GM18520 (cell line): ENCODE measurements around the gene RNFT2.

Source experiments
- ATAC-seq: cut with Tn5 transposase; IDR thresholded peaks from one replicate; pipeline ENCODE4 v1.9.1; 2021; ENCODE audit not compliant: unreplicated experiment

RNFT2 gene

DNA sequence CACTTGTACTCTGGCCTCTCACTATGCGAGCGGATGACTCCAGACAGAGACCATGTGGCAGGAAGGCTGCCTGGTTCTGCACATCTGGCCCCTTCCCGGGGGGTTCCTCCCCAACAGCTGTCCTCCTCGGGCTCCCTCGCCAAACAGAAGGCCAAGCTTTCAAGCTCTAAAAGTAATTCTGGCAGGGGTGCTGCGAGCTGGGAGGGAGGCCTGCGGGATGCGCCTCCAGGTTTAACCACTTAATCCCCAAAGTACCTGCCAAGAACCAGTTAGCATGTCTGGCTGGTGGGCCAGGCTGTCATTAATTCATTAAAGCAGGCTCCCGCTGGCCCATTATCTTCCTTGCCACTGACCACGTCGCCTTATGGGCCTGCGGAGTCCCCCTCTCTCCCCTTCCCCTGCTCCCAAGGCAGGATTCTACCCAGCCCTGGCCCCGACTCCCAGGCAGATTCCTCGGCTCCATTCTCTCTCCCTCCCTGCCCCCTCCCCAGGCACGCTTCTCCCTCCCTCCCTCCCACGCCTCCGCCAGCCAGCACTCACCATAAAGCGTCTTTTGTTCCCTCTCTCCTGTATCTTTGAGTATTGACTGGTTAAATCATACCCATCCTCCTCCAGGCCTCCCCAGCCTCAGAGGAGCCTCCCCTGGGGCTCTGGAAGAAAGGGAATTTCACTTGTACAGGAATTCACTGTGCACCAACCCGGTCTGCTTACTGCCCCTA, 138.2 kb downstream of the RNFT2 start:
- ATAC-seq, result no peak

GRCh38 chr12:116878567-116879508, 140.7 kb downstream of the RNFT2 start:
- ATAC-seq, result no peak

DNA sequence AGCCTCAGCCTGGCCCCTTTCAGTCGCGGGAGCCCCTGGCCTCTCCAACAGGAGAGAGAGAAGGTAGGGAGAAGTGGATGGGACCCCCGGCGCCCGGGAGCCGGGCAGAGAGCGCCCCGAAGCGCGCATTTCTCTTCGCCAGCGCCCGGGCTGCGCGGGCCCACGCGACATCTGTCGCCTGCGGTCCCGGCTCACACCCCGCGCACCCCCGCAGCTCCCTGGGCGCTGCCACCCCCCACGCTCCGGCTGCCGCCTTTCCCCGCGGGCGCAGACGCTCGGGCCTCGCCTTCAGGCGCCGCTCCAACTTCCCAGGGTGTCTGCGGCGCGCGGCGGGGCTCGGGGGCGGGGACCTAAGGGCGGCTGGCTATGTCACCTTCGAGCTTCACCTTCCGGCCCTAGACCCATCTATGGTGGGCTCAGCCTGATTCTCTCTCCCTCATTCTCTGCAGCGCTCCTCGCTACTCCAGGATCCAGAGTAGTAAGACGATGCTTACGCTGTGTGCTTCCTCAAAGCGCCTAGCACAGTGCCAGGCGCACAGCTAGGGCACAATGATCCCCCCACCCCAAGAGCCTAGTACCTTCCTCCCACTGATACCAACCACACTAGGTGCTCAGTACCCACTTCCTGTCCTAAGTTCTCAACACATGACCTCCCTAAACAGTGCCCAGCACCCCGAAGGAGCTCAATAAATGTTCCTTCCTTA, 141.5 kb downstream of the RNFT2 start:
- no peak for ATAC-seq

DNA sequence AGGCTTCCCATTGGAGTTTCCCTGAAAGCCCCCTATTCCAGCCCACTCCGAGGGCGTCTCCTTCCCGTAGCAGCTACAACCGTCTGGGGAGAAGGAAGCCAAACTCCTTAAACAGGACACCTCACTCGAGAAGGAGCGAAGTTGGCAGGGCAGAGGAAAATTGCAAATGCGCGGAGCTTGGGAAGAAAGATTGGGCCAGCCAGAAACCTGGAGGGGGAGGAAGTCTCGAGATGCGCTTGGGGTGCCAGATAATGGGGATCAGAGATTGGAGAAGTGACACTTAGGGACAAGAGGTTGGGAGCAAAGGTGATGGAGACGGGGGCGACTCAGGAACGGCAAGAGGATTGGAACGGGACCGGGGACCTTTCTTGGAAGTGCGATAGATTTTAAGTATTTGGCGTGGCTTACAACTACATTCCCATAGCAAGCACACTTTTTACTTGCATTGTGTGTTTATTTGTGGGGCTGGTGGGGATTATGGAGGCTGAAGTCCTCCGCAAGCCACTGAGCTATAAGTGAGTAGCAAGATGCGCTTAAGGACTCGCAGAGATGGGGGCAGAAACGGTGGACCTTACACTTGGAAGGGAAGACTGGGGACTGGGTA, 142.2 kb downstream of the RNFT2 start:
- no peak for ATAC-seq

- ATAC-seq, result no peak
Measured at GRCh38 chr12:116880817-116881324, 142.8 kb downstream of the RNFT2 start.

- no peak for ATAC-seq
Measured at GRCh38 chr12:116881325-116881876, 143.3 kb downstream of the RNFT2 start, which contains the start of gene HRK. TSS of gene HRK (minus strand) at chr12:116881441. CDS start at chr12:116881307, 134 bp downstream.

DNA sequence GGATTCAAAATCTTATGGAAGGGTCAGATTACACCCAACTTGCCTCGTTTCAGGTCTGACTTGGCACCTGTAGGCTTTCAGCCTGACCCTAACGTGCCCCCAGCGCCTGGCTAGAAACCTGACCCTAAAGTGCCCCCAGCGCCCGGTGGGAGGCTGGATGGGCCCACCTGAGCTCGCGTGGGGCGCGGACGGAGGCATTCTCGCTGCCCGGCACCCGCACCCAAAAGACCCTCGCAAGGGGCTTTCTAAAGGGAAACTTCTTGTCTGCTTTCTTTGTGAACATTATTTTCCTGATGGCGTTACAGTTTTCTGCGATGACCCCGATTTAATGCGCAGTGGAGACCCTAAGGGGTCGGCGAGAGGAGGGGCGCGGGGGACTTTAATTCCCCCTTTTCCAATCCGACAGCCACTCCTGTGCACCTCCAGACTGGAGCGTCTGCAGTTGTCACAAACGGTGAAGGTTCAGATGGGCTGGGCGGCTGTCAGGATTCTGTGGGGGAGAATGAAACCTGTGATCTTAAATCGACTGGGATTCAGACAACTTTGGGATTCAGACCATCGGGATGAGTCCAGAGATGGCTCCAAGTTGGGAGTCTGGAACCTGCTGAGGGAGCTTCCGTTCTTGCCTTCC, 143.9 kb downstream of the RNFT2 start:
- no peak for ATAC-seq

- ATAC-seq, result no peak
Measured at GRCh38 chr12:116882742-116883141, 144.6 kb downstream of the RNFT2 start.

- no peak for ATAC-seq
Measured at GRCh38 chr12:116884871-116885270, 146.8 kb downstream of the RNFT2 start.

GRCh38 chr12:116885491-116885890, 147.4 kb downstream of the RNFT2 start:
- no peak for ATAC-seq

DNA sequence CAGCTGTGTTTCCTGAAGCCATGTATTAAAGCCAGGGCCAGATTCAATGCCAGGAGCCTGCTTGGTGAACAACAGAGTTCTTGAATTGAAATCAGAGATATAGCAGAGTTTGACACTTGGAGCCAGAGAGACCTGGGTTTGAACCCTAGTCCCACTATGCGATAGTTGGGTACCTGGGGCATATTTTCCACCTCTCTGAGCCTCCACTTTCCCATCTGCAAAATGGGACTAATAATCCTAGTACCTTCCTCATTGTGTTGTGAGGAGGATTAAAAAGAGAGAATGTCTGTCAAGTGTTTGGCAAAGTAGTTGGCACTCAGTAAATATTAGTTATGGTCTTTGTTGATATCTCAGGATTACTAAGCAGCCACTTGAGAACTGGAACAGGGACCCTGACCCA, 149.1 kb downstream of the RNFT2 start:
- no peak for ATAC-seq

DNA sequence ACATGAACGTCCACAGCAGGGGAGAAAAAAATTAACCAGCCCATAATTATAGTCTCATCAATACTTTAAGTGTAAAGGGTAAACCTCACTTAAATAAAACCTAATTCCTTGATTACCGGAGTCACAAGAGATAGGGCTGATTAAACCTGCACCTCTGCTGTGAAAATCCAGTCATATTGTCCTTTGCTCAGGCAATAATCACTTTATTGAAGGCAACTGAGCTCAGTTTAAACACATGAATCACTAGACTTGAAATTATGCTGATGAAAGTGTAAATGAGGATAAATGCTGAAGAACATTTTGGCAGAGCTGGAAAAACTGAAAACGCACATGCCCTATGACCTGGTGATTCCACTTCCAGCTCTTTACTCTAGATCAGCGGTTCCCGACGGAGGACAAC, 149.8 kb downstream of the RNFT2 start:
- ATAC-seq, result no peak

DNA sequence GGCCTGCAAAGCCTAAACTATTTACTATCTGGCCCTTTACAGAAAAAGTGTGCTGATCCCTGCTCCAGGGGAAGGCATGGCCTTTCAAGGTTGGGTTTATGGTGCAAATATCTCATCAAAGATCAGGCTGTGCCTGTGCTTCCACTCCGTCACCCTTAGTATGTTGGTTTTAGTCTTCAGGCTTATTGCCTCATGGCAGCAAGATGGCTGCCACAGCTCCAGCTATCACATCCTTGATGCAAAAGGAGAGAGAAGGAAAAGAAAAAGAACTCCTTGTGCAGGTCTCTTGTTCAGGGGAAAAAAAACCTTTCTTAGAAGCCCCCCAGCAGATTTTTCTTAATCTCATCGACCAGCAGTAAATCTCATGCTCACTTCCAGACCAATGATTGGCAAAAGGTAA, 152.2 kb downstream of the RNFT2 start:
- no peak for ATAC-seq

- ATAC-seq, result no peak
Measured at GRCh38 chr12:116891019-116891418, 152.9 kb downstream of the RNFT2 start.

GRCh38 chr12:116892349-116893140, 154.4 kb downstream of the RNFT2 start:
- no peak for ATAC-seq

- no peak for ATAC-seq
Measured at GRCh38 chr12:116894913-116895312, 156.8 kb downstream of the RNFT2 start.

- ATAC-seq, result no peak
Measured at GRCh38 chr12:116896411-116896924, 158.4 kb downstream of the RNFT2 start.

GRCh38 chr12:116897476-116897875, 159.4 kb downstream of the RNFT2 start:
- no peak for ATAC-seq

DNA sequence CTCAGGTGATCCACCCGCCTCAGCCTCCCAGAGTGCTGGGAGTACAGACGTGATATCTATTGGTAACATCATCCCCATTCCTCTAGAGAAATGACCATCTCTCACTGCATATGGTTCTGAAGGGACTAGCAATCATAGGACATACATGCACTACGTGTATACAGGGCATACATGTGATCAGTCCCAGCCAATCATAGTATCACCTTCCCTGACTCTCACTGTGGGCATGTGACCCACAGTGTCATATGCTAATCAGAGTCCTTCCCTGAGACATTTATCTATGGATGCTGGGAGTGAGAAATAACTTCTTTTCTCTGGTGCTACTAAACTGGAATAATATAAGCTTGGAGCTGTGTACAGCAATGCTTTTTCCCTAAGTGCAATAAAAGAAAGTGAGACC, 160.6 kb downstream of the RNFT2 start:
- no peak for ATAC-seq
